ENCODE measurements around the gene ANXA11. TPM values are rescaled to one million over a fixed set of nuclear protein-coding genes. Genes with fewer than 3 reads are reported as not detected.
A peak's percentile ranks its signal among the peaks of the same experiment; 100 is the strongest.

The ANXA11 gene
- total and polyA plus RNA-seq, 9 of the 15 experiments (the other 6 are each of a cell fraction or from before 2014, with no cell fraction given), result 43.6 to 212 (median 109) TPM

DNA sequence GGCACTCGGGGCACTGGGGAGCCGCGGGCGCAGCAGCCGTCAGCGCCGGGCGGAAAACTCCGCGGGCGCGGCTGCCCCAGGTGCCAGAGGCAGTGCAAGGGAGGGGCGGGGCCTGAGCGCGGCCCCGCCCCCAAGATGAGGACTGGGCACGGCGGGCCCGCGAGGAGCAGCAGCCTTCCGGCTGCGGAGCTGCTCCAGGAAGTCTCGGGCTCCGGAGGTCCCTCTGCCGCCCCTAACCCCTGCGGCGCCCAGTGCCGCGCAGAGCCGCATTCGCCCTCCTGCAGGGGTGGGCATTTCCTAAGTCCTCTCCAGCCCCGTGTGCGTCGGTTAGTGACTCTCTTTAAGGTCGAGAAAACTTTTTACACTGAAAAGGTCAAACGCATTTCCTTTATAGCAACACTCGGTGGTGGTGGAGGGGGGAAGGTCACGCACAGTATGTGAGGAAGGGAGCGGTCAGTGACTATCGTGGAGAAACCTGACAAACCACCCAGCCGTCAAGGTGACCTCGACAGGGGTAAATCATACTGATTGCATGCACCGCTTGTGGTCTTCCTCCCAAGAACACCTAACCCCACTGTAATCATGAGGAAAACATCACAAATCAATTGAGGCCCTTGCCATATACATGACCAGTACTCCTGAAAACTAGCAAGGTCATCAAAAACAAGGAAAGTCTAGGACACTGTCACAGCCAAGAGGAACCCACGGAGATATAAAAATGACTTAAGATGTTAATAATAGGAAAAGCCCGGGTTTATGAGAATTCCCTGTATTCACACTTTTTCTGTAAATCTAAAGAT, at the start of gene ANXA11 (continued):
- no peak for TF ChIP-seq ZNF436 (CRISPR knock-in tag; IDR thresholded peaks at IDR 0.05)
- TF ChIP-seq NCOA4 (IDR thresholded peaks at IDR 0.05; ENCODE audit: partially characterized antibody), result no peak
- no peak for TF ChIP-seq BDP1 (IDR thresholded peaks at IDR 0.05; ENCODE audit: insufficient read depth, insufficient read length)
- TF ChIP-seq, protein P1, sequence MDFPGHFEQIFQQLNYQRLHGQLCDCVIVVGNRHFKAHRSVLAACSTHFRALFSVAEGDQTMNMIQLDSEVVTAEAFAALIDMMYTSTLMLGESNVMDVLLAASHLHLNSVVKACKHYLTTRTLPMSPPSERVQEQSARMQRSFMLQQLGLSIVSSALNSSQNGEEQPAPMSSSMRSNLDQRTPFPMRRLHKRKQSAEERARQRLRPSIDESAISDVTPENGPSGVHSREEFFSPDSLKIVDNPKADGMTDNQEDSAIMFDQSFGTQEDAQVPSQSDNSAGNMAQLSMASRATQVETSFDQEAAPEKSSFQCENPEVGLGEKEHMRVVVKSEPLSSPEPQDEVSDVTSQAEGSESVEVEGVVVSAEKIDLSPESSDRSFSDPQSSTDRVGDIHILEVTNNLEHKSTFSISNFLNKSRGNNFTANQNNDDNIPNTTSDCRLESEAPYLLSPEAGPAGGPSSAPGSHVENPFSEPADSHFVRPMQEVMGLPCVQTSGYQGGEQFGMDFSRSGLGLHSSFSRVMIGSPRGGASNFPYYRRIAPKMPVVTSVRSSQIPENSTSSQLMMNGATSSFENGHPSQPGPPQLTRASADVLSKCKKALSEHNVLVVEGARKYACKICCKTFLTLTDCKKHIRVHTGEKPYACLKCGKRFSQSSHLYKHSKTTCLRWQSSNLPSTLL (IDR thresholded peaks at IDR 0.05), result no peak
- TF ChIP-seq, protein P2, sequence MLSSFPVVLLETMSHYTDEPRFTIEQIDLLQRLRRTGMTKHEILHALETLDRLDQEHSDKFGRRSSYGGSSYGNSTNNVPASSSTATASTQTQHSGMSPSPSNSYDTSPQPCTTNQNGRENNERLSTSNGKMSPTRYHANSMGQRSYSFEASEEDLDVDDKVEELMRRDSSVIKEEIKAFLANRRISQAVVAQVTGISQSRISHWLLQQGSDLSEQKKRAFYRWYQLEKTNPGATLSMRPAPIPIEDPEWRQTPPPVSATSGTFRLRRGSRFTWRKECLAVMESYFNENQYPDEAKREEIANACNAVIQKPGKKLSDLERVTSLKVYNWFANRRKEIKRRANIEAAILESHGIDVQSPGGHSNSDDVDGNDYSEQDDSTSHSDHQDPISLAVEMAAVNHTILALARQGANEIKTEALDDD (IDR thresholded peaks at IDR 0.05), result no peak
- TF ChIP-seq REST (IDR thresholded peaks at IDR 0.05; ENCODE audit: borderline replicate concordance), result no peak
- 0 out of 2 replicates have a peak, but pooled peaks have one; percentile 50 for TF ChIP-seq REST (CRISPR knock-in tag; IDR thresholded peaks at IDR 0.05; ENCODE audit: low read depth)
- TF ChIP-seq ZNF253 (CRISPR knock-in tag; conservative IDR thresholded peaks at IDR 0.05), result no peak
- no peak for TF ChIP-seq FOXA3 (CRISPR knock-in tag; conservative IDR thresholded peaks at IDR 0.05 in 1 of 2, IDR thresholded peaks at IDR 0.05 in 1 of 2)
- TF ChIP-seq ZC3H8 (IDR thresholded peaks at IDR 0.05), result peak; percentile 65; the same call in 1 of the 2 replicates
- TF ChIP-seq HNRNPL (IDR thresholded peaks at IDR 0.05; ENCODE audit: low read depth, low read length), result peak; percentile 91
- no peak for TF ChIP-seq GTF2F1 (IDR thresholded peaks at IDR 0.05; ENCODE audit: low read depth, low read length)
- TF ChIP-seq, protein P3, sequence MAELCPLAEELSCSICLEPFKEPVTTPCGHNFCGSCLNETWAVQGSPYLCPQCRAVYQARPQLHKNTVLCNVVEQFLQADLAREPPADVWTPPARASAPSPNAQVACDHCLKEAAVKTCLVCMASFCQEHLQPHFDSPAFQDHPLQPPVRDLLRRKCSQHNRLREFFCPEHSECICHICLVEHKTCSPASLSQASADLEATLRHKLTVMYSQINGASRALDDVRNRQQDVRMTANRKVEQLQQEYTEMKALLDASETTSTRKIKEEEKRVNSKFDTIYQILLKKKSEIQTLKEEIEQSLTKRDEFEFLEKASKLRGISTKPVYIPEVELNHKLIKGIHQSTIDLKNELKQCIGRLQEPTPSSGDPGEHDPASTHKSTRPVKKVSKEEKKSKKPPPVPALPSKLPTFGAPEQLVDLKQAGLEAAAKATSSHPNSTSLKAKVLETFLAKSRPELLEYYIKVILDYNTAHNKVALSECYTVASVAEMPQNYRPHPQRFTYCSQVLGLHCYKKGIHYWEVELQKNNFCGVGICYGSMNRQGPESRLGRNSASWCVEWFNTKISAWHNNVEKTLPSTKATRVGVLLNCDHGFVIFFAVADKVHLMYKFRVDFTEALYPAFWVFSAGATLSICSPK (IDR thresholded peaks at IDR 0.05; ENCODE audit: borderline replicate concordance), result no peak
- no peak for TF ChIP-seq ZNF197 (CRISPR knock-in tag; IDR thresholded peaks at IDR 0.05; ENCODE audit: low read depth)
- no peak for TF ChIP-seq ZNF143 (CRISPR knock-in tag; IDR thresholded peaks at IDR 0.05)

All from K562 (cell line).